IPS-20b (cell line): ENCODE measurements around the gene SRP9.

Experiments
- H3K27ac ChIP-seq: one replicate; pipeline ENCODE4 v1.5.1; 2013; ENCODE audit warnings: low read length
- H3K27me3 ChIP-seq: 2 replicates; pipeline ENCODE4 v1.6.1; 2013; ENCODE audit warnings: mild to moderate bottlenecking, low read length, inconsistent platforms; ENCODE audit not compliant: insufficient read depth
- H3K36me3 ChIP-seq: 2 replicates; pipeline ENCODE4 v1.6.1; 2013; ENCODE audit warnings: low read depth, mild to moderate bottlenecking, inconsistent platforms, low read length, moderate library complexity; ENCODE audit not compliant: insufficient read depth
- H3K4me1 ChIP-seq: 2 replicates; pipeline ENCODE4 v1.6.1; 2013; ENCODE audit warnings: mild to moderate bottlenecking, control low read depth, inconsistent platforms, low read length, moderate library complexity; ENCODE audit not compliant: insufficient read depth
- H3K4me3 ChIP-seq: 2 replicates; pipeline ENCODE4 v1.5.1; 2013; ENCODE audit warnings: mild to moderate bottlenecking, low read length, inconsistent platforms
- H3K9ac ChIP-seq: 2 replicates; pipeline ENCODE4 v1.6.1; 2013; ENCODE audit warnings: low read depth, mild to moderate bottlenecking, inconsistent platforms, low read length, moderate library complexity
- H3K9me3 ChIP-seq: 2 replicates; pipeline ENCODE4 v1.6.1; 2013; ENCODE audit warnings: mild to moderate bottlenecking, low read depth, low read length, inconsistent platforms; ENCODE audit not compliant: insufficient read depth

Gene SRP9

DNA sequence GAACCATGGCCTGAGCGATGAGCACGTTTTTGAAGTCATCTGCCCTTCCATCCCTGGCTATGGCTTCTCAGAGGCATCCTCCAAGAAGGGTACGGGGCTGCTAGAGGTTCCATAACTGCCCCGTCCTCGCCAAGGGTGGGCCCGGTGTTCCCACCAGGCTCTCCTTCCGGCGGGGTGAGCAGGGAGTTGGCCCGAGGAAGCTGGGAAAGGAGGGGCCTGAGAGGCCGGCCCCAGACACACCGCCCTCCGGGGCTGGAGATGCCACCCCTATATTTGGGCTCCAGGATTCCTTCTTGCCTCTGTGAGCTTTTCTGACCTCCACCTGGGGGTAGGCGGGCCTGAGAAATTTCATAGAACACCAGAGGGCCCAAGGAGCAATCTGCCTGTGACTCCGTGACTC, 61.2 kb downstream of the SRP9 start:
- Histone ChIP-seq H3K36me3 (peaks cover 20% of the 10 kb centered on the region), H3K27me3 (no peaks in the 10 kb centered on the region), H3K27ac (no peak overlapping the region), H3K9me3 (no peaks in the 10 kb centered on the region), H3K9ac (no peak overlapping the region), H3K4me3 (no peak overlapping the region), H3K4me1 (no peaks in the 10 kb centered on the region)
